K562 (cell line): ENCODE measurements around the gene MRPS15. TPM values are rescaled to one million over a fixed set of nuclear protein-coding genes. Genes with fewer than 3 reads are reported as not detected.

Source experiments
- ATAC-seq: fragments of 200-7000 bp; cut with Tn5 transposase; 3 replicates; pipeline ENCODE4 v1.9.1; 2020; ENCODE audit warnings: moderate library complexity
- BruUV-seq: library from RNA; stranded (reverse); fragments of 400-500 nt; replicated peaks from 2 replicates; lab custom pipeline; 2021; lab: Mats Ljungman, UMichigan
- CTCF ChIA-PET: fragments of 300-600 bp; formaldehyde crosslinking; extraction: SDS; loops from one replicate; lab custom pipeline; 2021; ENCODE audit warnings: low intra/inter-chr PET ratio; lab: Yijun Ruan, JAX
- POLR2A ChIA-PET: fragments of 300-600, 350-650 bp; sonication (Branson Sonifier 250); formaldehyde crosslinking; extraction: SDS; loops from one replicate; lab custom pipeline; 2021; ENCODE audit warnings: antibody characterized with exemption, inconsistent platforms; lab: Yijun Ruan, JAX
- DNase-seq, 4 experiments: peaks; one replicate each; pipeline versions ENCODE4 v3.0.0 to v3.0.0-alpha.2; 2011 to 2018; ENCODE audit warnings: low spot score in 3 of 4, mixed read lengths in 3 of 4; ENCODE audit errors: extremely low read depth in 1 of 4
- FAIRE-seq: peaks from 2 replicates; lab custom pipeline; 2011; peaks lifted over from hg19 to GRCh38; lab: Jason Lieb, UNC
- H2AFZ ChIP-seq: 2 replicates; pipeline ENCODE4 v1.6.0; 2011; ENCODE audit warnings: low read depth, low read length, control low read depth, inconsistent platforms
- H3K27ac ChIP-seq: fragments of 200-600 bp; 3 replicates; pipeline ENCODE4 v1.8.0; 2011; ENCODE audit warnings: low read depth, mild to moderate bottlenecking, control low read depth, inconsistent platforms, low read length, moderate library complexity, mixed read lengths; ENCODE audit errors: extremely low read depth
- H3K27me3 ChIP-seq, 2 experiments: fragments of 300-600 bp in 1 of 2; 2 replicates in 1 of 2; 3 replicates in 1 of 2; pipeline versions ENCODE4 v1.6.0 to v1.8.0; 2011; ENCODE audit warnings: inconsistent platforms in 2 of 2, low read length in 2 of 2, mild to moderate bottlenecking in 1 of 2, mixed read lengths in 1 of 2, moderate library complexity in 1 of 2; ENCODE audit not compliant: control insufficient read depth in 2 of 2, insufficient read depth in 2 of 2
- H3K36me3 ChIP-seq: fragments of 300-600 bp; 3 replicates; pipeline ENCODE4 v1.8.0; 2011; ENCODE audit warnings: mild to moderate bottlenecking, low read length, inconsistent platforms; ENCODE audit not compliant: control insufficient read depth, insufficient read depth
- H3K4me1 ChIP-seq, 2 experiments: fragments of 200-600 bp in 1 of 2; replicated peaks in 1 of 2; 2 replicates in 1 of 2; 3 replicates in 1 of 2; pipeline versions ENCODE4 v1.5.1 to v1.8.0; 2011; ENCODE audit warnings: inconsistent platforms in 2 of 2, low read length in 2 of 2, mild to moderate bottlenecking in 1 of 2, mixed read lengths in 1 of 2, moderate library complexity in 1 of 2; ENCODE audit not compliant: control insufficient read depth in 2 of 2, insufficient read depth in 2 of 2
- H3K4me2 ChIP-seq: 2 replicates; pipeline ENCODE4 v1.6.1; 2011; ENCODE audit warnings: low read length, control low read depth, inconsistent platforms, mixed read lengths; ENCODE audit not compliant: insufficient read depth
- H3K4me3 ChIP-seq: fragments of 200-600 bp; sonication (generic), shearing (Covaris generic); 2 replicates; pipeline ENCODE4 v1.5.1; 2016; ENCODE audit warnings: control low read depth, inconsistent platforms
- H3K79me2 ChIP-seq: fragments of 200-600 bp; 3 replicates; pipeline ENCODE4 v1.8.0; 2011; ENCODE audit warnings: low read length, inconsistent platforms; ENCODE audit not compliant: control insufficient read depth, insufficient read depth
- H3K9ac ChIP-seq, 2 experiments: 2 replicates each; pipeline versions ENCODE4 v1.6.0 to v1.6.1; 2011; ENCODE audit warnings: low read depth in 2 of 2, low read length in 2 of 2, control low read depth in 1 of 2, inconsistent platforms in 1 of 2, mild to moderate bottlenecking in 1 of 2, mixed read lengths in 1 of 2; ENCODE audit not compliant: insufficient read depth in 1 of 2
- H3K9me1 ChIP-seq: one replicate; pipeline ENCODE4 v1.6.0; 2011; ENCODE audit warnings: inconsistent platforms, mild to moderate bottlenecking, low read length, moderate library complexity; ENCODE audit not compliant: control insufficient read depth, insufficient read depth
- H3K9me3 ChIP-seq: replicated peaks from 2 replicates; pipeline ENCODE4 v1.5.1; 2011; ENCODE audit warnings: low read depth, low read length, inconsistent platforms; ENCODE audit not compliant: control insufficient read depth, insufficient read depth
- H4K20me1 ChIP-seq: replicated peaks from 2 replicates; pipeline ENCODE4 v1.6.1; 2011; ENCODE audit warnings: low read length, inconsistent platforms, mixed read lengths; ENCODE audit not compliant: control insufficient read depth, insufficient read depth
- CTCFL ChIP-seq: IDR thresholded peaks from 2 replicates; pipeline ENCODE4 v1.6.1; 2011; ENCODE audit warnings: borderline replicate concordance, low read depth, mild to moderate bottlenecking, moderate library complexity, low read length; ENCODE audit not compliant: insufficient read depth, poor library complexity, severe bottlenecking
- FOS ChIP-seq: IDR thresholded peaks from 3 replicates; pipeline ENCODE4 v1.6.1; 2011; ENCODE audit not compliant: insufficient read length; ENCODE audit errors: extremely low read depth
- RAD21 ChIP-seq, 2 experiments: fragments of 250-450 bp in 1 of 2; fragments of 450-650 bp in 1 of 2; sonication (Bioruptor Pico) in 1 of 2; formaldehyde crosslinking in 1 of 2; IDR thresholded peaks in 1 of 2; conservative IDR thresholded peaks in 1 of 2; 2 replicates each; pipeline versions ENCODE4 v1.4.0 to v1.8.0; 2020 to 2022; ENCODE audit warnings: mild to moderate bottlenecking in 2 of 2, moderate library complexity in 1 of 2
- SMC3 ChIP-seq: conservative IDR thresholded peaks from 2 replicates; pipeline ENCODE4 v1.6.1; 2011; ENCODE audit warnings: low read depth, low read length, improper control_type of control experiment; ENCODE audit not compliant: insufficient read depth
- TCF7 ChIP-seq: sonication (generic); IDR thresholded peaks from 2 replicates; pipeline ENCODE4 v1.6.1; 2016; ENCODE audit warnings: antibody characterized with exemption, borderline replicate concordance
- ZNF512 ChIP-seq: IDR thresholded peaks from 2 replicates; pipeline ENCODE4 v1.6.1; 2016; ENCODE audit warnings: missing genetic modification characterization, missing compliant biosample characterization
- WGBS: fragments of 100-300 bp; shearing (Covaris generic); methylation state at CpG from one replicate; pipeline ENCODE4 v1.1.6; 2016; ENCODE audit warnings: low coverage, mixed read lengths; ENCODE audit not compliant: insufficient coverage; ENCODE audit errors: missing lambda C conversion rate; 5-methylcytosine and 5-hydroxymethylcytosine counted together
- in situ Hi-C: fragments of 300-500 bp; cut with MboI; formaldehyde crosslinking; loops from 4 replicates; pipeline ENCODE4 v1.15.0; 2018; ENCODE audit warnings: inconsistent platforms, mixed read lengths
- intact Hi-C: fragments of 100-400 bp; cut with micrococcal nuclease; formaldehyde crosslinking; loops from 2 replicates; pipeline ENCODE4 v1.14.2; 2022
- polyA plus RNA-seq, 8 experiments: library from polyadenylated mRNA; depleted of rRNA in 4 of 8; stranded (reverse) in 5 of 8; unstranded in 3 of 8; fragments of >200 nt; fragmentation: Nextera tagmentation in 2 of 8; fragmentation: Illumina TruSeq in 1 of 8; extraction: Ambion mirVana in 2 of 8; extraction: Trizol in 1 of 8; gene quantifications; 2 replicates each; pipeline versions ENCODE4 v1.2.1 to v1.2.3, GENCODE V29; 2011 to 2014; ENCODE audit warnings: inconsistent platforms in 1 of 8, missing spikeins in 1 of 8
- total RNA-seq, 7 experiments: library from RNA; depleted of rRNA in 6 of 7; stranded (reverse); fragments of >200 nt in 6 of 7; fragmentation: Illumina TruSeq in 2 of 7; extraction: Trizol in 2 of 7; gene quantifications; 2 replicates each; pipeline versions ENCODE4 v1.2.1 to v1.2.3, GENCODE V29; 2011 to 2021; ENCODE audit warnings: low replicate concordance in 1 of 7

The MRPS15 gene
- total and polyA plus RNA-seq, 9 of the 15 experiments (the other 6 are each of a cell fraction or from before 2014, with no cell fraction given): 62.9 to 286 (median 149) TPM

- 5% methylated on average over 1 of the region's 1 CpG for WGBS
- H3K9me3 ChIP-seq: no peaks in the 10 kb centered on the region
- POLR2A ChIA-PET: no interaction called here
- no TSS peak for BruUV-seq
- no peak for ATAC-seq
- H3K79me2 ChIP-seq: no peaks in the 10 kb centered on the region
- H3K9ac ChIP-seq: no peak overlapping the region
- FAIRE-seq: no peak
- H3K36me3 ChIP-seq: no peaks in the 10 kb centered on the region
- no peak overlapping the region for H2AFZ ChIP-seq
- no peaks in the 10 kb centered on the region for H4K20me1 ChIP-seq
- H3K4me1 ChIP-seq: no peaks in the 10 kb centered on the region
- H3K4me2 ChIP-seq: no peak overlapping the region
- no peak overlapping the region for H3K4me3 ChIP-seq
- in situ Hi-C loops: no loop called here
- DNase-seq: no peak
- TF ChIP-seq ZNF512 (tag) (no peak), SMC3 (no peak), TCF7 (no peak), RAD21 (CRISPR knock-in tag; conservative IDR thresholded peaks at IDR 0.05 in 1 of 2, IDR thresholded peaks at IDR 0.05 in 1 of 2) (no peak), FOS (no peak), CTCFL (no peak)
- TF ChIP-seq, all 486 proteins: peak for 0
- H3K9me1 ChIP-seq: no peaks in the 10 kb centered on the region
- CTCF ChIA-PET: no interaction called here
- no peak overlapping the region for H3K27ac ChIP-seq
- H3K27me3 ChIP-seq: peaks cover 4 to 10% of the 10 kb centered on the region in 2 experiments; a peak in 4 of 5 replicates
- intact Hi-C loops: no loop called here
Observed at GRCh38 chr1:36436821-36437220, 27.4 kb downstream of the MRPS15 start.
